Small intestine (tissue), 16 donors: Measurements from ENCODE around the gene LILRB5. TPM values are rescaled to one million over a fixed set of nuclear protein-coding genes. Genes with fewer than 3 reads are reported as not detected.

Experiments
- DNase-seq, 2 donors: peaks; one replicate each; pipeline versions ENCODE4 v3.0.0 to v3.0.0-alpha.2; 2013
- FAIRE-seq: peaks from 2 replicates; lab custom pipeline; 2012; peaks lifted over from hg19 to GRCh38; lab: Jason Lieb, UNC
- H3K27ac ChIP-seq, 3 donors: one replicate each; pipeline ENCODE4 v1.5.1; 2013; ENCODE audit warnings: low read length in 2 of 3, mild to moderate bottlenecking in 2 of 3, control low read depth in 1 of 3, inconsistent platforms in 1 of 3, low read depth in 1 of 3, moderate library complexity in 1 of 3
- H3K27me3 ChIP-seq, 3 donors: one replicate each; pipeline ENCODE4 v1.6.1; 2013; ENCODE audit warnings: low read length in 3 of 3, inconsistent platforms in 1 of 3; ENCODE audit not compliant: control insufficient read depth in 3 of 3, insufficient read depth in 3 of 3
- H3K36me3 ChIP-seq, 3 donors: one replicate each; pipeline ENCODE4 v1.6.1; 2013; ENCODE audit warnings: low read length in 3 of 3, inconsistent platforms in 1 of 3, low read depth in 1 of 3, mild to moderate bottlenecking in 1 of 3, moderate library complexity in 1 of 3; ENCODE audit not compliant: control insufficient read depth in 3 of 3, insufficient read depth in 2 of 3
- H3K4me1 ChIP-seq, 3 donors: one replicate each; pipeline ENCODE4 v1.6.1; 2013; ENCODE audit warnings: low read length in 2 of 3, inconsistent platforms in 1 of 3, low read depth in 1 of 3, mild to moderate bottlenecking in 1 of 3, moderate library complexity in 1 of 3; ENCODE audit not compliant: control insufficient read depth in 3 of 3, insufficient read depth in 2 of 3
- H3K4me3 ChIP-seq, 3 donors: one replicate each; pipeline ENCODE4 v1.5.1; 2013; ENCODE audit warnings: low read length in 3 of 3, control low read depth in 1 of 3, inconsistent platforms in 1 of 3, low read depth in 1 of 3, mild to moderate bottlenecking in 1 of 3, moderate library complexity in 1 of 3
- H3K9me3 ChIP-seq, 2 donors: one replicate each; pipeline ENCODE4 v1.6.1; 2013; ENCODE audit warnings: low read depth in 1 of 2, low read length in 1 of 2; ENCODE audit not compliant: control insufficient read depth in 2 of 2, insufficient read depth in 1 of 2
- WGBS, 3 donors: extraction: QIAGEN DNeasy Blood & Tissue Kit; methylation state at CpG; one replicate each; pipeline ENCODE4 v1.1.7; 2013; 5-methylcytosine and 5-hydroxymethylcytosine counted together
- long read RNA-seq, 10 donors: transcript quantifications; one replicate each; lab custom pipeline, GENCODE V29; 2026
- polyA plus RNA-seq, 4 donors: library from polyadenylated mRNA; stranded (reverse) in 3 of 4; unstranded in 1 of 4; fragments of 200-250 nt in 3 of 4; fragments of 120-200 nt in 1 of 4; gene quantifications; one replicate each; pipeline versions ENCODE4 v1.2.1 to v1.2.3, GENCODE V29; 2013
- donor health status: healthy with polysubstance abuse.
- donor health status: control.
- donor health status: control.
- donor health status: Bipolar disorder and iron deficiency.
- donor health status: healthy.

Gene LILRB5
- polyA plus RNA-seq, result 1 to 10 TPM; 1.1 to 6.9 (median 4.4) TPM
- long read RNA-seq, donor 1, result 0 reads
- long read RNA-seq, donor 2, result 0 reads
- long read RNA-seq, donor 3, result 0 reads
- long read RNA-seq, donor 4, result 0 reads
- long read RNA-seq, donor 5, result 0 reads
- long read RNA-seq, donor 6, result 0 reads
- long read RNA-seq, donor 7, result 0 reads
- long read RNA-seq, donor 8, result 0 reads
- long read RNA-seq, donor 9, partial matches to known transcripts, result 0 of 1 reads
- long read RNA-seq, donor 9, other reads (novel, unspliced or antisense), result 0 of 1 reads
- long read RNA-seq, donor 10, result 0 reads

DNA sequence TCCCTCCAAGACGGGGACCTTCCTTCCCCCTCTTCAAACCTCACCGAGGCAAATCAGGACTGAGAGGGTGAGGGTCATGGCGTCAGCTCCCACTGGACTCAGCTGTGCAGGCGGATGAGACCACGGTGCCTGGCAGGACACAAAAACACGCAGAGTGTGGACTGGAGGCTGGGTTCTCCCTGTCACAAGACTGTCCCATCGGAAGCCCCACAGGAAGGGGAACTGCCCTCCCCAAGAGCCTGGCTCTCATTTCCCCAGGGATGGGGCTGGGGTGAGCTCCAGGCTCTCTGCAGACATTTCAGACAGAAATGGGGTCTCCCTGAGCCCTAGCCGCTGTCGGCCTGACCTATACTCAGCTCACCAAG, at the start of gene LILRB5:
LILRB5 (minus strand) TSS at position 158 of the 365 bp plus-strand sequence; CDS start at position 78, 80 bp downstream.
- H3K27me3 ChIP-seq, result peaks cover 0 to 3% (median 0%) of the 10 kb centered on the region in 3 donors
- no peaks in the 10 kb centered on the region for H3K9me3 ChIP-seq
- no peak within 1 kb of the TSS for H3K27ac ChIP-seq
- no peak within 1 kb of the TSS for H3K4me3 ChIP-seq
- H3K4me1 ChIP-seq, result no peaks in the 10 kb centered on the region
- WGBS, 3 donors, result 67 to 69% (median 69%) methylated on average over 9 of the region's 9 CpGs
- DNase-seq, result no peak
- no peaks in the 10 kb centered on the region for H3K36me3 ChIP-seq
- no peak for FAIRE-seq

DNA sequence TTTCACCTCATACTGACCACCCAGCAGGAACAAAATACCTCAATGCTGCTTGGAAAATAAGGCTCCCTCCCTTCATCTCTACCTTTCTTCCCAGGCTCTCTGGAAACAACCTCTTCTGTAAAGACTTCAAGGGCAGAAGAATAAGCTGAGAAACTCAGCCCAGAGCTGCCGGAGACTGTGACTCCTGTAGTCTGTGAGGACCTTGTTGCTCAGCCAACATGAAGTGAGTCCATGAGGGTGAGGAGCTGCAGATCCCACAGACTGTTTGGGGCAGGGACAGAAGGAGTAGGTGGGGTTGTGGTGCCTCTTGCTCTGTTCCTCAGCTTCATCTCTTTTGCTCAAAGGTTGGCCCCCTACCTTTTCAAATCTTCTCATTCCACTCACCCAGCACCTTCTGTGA, 48.1 kb upstream of the LILRB5 start:
- DNase-seq (no peak), FAIRE-seq (no peak)
- Histone ChIP-seq H3K4me3 (no peak overlapping the region), H3K9me3 (no peaks in the 10 kb centered on the region), H3K4me1 (no peaks in the 10 kb centered on the region), H3K27ac (no peak overlapping the region), H3K27me3 (no peaks in the 10 kb centered on the region), H3K36me3 (no peaks in the 10 kb centered on the region)
- WGBS, 3 donors, result 64 to 100% (median 85%) methylated on average over 1 of the region's 1 CpG

DNA sequence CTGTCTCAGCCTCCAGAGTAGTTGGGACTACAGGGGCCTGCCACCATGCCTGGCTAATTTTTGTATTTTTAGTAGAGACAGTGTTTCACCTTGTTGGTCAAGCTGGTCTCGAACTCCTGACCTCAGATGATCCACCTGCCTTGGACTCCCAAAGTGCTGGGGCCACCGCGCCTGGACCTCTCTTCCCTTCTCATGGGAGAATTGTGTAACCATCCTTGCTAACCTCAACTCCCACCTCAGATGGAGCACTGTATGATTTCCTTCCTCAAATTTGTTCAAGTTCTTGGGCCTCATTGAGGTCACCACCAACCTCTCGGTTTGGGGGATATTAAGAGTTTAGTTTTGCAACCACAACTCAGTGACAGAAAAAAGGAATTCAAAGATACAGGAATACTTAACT, 45.2 kb upstream of the LILRB5 start:
- DNase-seq (no peak), FAIRE-seq (no peak)
- H3K4me3 ChIP-seq, result no peak overlapping the region
- no peak overlapping the region for H3K27ac ChIP-seq
- no peaks in the 10 kb centered on the region for H3K9me3 ChIP-seq
- H3K36me3 ChIP-seq, result no peaks in the 10 kb centered on the region
- WGBS, 3 donors, result 55 to 69% (median 61%) methylated on average over 4 of the region's 4 CpGs
- H3K4me1 ChIP-seq, result no peaks in the 10 kb centered on the region
- no peaks in the 10 kb centered on the region for H3K27me3 ChIP-seq

DNA sequence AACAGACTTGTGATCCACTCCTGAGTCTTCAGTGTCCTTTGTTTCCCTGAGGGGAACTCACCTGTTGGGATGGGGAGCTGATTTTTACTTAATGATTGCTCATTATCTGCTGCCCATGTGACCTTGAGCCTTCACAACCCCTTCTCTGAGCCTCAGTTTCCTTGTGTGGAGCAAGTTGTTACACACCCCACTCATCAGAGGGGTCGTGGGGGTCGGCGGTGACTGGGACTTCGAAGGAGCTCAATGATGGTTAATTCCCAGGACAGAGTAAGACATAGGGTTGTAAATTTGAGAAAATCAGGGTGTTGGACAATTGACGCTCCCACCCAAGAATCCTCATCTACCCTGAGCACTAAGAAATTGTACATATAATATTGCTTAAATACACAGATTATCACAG, 42.4 kb upstream of the LILRB5 start:
- Histone ChIP-seq H3K4me1 (no peaks in the 10 kb centered on the region), H3K27me3 (no peaks in the 10 kb centered on the region), H3K9me3 (no peaks in the 10 kb centered on the region), H3K27ac (no peak overlapping the region), H3K4me3 (no peak overlapping the region), H3K36me3 (no peaks in the 10 kb centered on the region)
- 79 to 86% (median 82%) methylated on average over 5 of the region's 5 CpGs for WGBS, 3 donors
- DNase-seq (no peak), FAIRE-seq (no peak)

DNA sequence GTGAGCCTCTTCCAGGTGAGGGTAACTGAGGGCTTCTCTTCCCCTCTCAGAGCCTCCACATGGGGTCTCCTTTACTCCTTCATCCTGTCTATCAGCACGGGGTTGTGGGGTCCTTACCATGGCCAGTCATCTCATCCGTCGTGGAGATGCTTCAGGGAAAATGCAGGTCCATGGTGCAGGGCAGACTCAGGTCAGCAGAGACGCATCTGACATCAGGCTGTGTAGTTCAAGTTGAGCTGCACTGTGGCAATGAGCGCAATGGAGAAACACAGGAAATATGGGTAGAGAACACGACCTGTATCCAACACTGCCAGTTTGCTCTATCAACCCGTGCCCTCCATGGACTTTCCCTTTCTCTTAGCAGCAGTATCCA, 42.0 kb upstream of the LILRB5 start:
- WGBS, 3 donors, result 52 to 58% (median 56%) methylated on average over 7 of the region's 7 CpGs

DNA sequence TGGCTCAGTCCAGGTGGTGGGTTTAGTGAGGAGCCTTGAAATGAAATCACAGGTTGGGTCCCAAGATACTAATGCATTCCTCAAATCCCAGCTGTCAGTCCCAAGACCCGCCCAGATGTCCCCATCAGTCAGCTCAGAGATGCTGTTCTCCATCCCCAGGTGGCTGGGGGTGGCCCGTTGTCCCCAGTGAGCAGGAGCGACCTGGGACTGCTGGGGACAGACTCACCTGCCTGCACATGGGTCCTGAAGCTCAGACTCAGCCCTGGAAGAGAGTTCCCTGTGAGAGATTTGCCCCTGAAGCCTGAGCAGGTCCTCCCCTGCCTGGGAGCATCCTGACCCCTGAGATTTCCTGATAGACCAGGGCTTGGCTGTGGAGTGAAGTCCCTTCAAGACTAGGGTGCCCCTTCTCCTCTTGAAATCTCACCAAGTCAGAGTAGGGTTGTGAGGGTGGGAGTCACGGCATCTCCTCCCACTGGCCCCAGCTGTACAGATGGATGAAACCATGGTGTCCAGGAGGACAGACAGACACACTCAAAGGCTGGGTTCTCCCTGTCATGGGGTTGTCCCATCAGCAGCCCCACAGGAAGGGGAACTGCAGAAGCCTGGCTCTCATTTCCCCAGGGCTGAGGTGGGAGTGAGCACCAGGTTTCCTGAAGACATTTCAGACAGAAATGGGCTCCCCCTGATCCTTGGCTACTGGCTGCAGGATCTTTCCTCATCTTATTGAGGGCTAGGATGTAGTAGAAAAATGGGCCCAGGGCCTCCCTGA, 41.5 kb upstream of the LILRB5 start:
- no peak overlapping the region for H3K27ac ChIP-seq
- no peaks in the 10 kb centered on the region for H3K4me1 ChIP-seq
- WGBS, 3 donors, result 47 to 56% (median 53%) methylated on average over 4 of the region's 4 CpGs
- no peak overlapping the region for H3K4me3 ChIP-seq
- H3K36me3 ChIP-seq, result no peaks in the 10 kb centered on the region
- DNase-seq, result no peak
- FAIRE-seq, result no peak
- no peaks in the 10 kb centered on the region for H3K27me3 ChIP-seq
- H3K9me3 ChIP-seq, result no peaks in the 10 kb centered on the region

More for the DNA sequence above, 42.0 kb upstream of the LILRB5 start:
- DNase-seq (no peak), FAIRE-seq (no peak)
- Histone ChIP-seq H3K9me3 (no peaks in the 10 kb centered on the region), H3K4me3 (no peak overlapping the region), H3K27ac (no peak overlapping the region), H3K27me3 (no peaks in the 10 kb centered on the region), H3K4me1 (no peaks in the 10 kb centered on the region), H3K36me3 (no peaks in the 10 kb centered on the region)

DNA sequence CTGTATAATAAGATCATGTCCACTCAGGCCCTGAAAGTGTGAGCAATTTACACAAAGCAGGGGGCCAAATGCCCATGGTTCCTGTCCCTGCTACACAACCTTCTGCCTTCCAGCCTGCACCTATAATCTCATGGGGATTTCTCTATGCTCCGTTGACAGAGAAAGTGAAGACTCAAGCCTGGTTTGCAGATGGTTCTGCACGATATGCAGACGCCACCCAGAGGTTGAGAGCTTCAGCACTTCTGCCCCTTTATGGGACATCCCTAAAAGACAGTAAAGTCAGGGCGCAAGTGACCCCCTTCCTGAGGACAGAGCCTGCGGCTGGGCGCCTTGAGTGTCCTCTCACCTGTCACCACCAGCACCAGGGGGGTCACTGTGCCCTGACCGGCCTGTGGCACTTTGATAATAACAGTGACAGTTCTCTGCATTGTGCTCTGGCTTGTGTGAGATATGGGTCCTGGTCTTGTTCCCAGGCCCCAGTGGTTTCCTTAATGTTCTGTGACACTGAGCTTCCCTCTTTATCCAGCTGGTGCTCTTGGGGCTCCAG, 40.8 kb upstream of the LILRB5 start:
- H3K36me3 ChIP-seq, result no peaks in the 10 kb centered on the region
- no peak overlapping the region for H3K27ac ChIP-seq
- FAIRE-seq (no peak), DNase-seq (no peak)
- WGBS, 3 donors, result 41 to 48% (median 42%) methylated on average over 7 of the region's 7 CpGs
- no peaks in the 10 kb centered on the region for H3K4me1 ChIP-seq
- no peaks in the 10 kb centered on the region for H3K27me3 ChIP-seq
- H3K9me3 ChIP-seq, result no peaks in the 10 kb centered on the region
- no peak overlapping the region for H3K4me3 ChIP-seq

DNA sequence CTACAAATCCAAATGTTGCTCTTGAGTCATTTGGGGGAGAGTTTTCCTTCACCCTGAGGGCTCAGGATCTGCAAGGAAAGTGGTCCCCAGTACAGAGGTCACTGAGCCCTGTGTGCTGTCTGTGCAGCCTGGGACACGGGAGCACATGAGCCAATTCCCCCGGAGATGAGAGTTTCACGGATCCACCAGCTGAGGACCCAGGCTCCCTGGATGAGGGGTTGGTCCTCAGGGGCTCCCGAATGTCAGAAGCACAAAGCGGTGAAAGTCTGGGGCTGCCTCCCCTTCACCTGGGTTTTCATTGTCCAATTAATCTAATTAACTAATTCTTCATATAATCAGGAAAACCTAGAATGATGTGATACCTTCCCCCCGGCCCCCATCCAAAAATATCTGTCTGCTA, 37.5 kb upstream of the LILRB5 start:
- H3K4me3 ChIP-seq, result no peak overlapping the region
- DNase-seq (no peak), FAIRE-seq (no peak)
- H3K27ac ChIP-seq, result no peak overlapping the region
- no peaks in the 10 kb centered on the region for H3K4me1 ChIP-seq
- H3K9me3 ChIP-seq, result no peaks in the 10 kb centered on the region
- no peaks in the 10 kb centered on the region for H3K36me3 ChIP-seq
- 81 to 89% (median 86%) methylated on average over 6 of the region's 6 CpGs for WGBS, 3 donors
- no peaks in the 10 kb centered on the region for H3K27me3 ChIP-seq
